Epithelial cell of proximal tubule (primary cell): ENCODE results near the gene INPP5D. TPM values are rescaled to one million over a fixed set of nuclear protein-coding genes. Genes with fewer than 3 reads are reported as not detected.

Experiments
- DNase-seq: peaks from one replicate; pipeline ENCODE4 v3.0.0-alpha.2; 2011; ENCODE audit warnings: low read depth
- H3K4me3 ChIP-seq: 2 replicates; pipeline ENCODE4 v1.5.1; 2011; ENCODE audit warnings: low read depth, mild to moderate bottlenecking, low read length
- total RNA-seq: library from RNA; depleted of rRNA; stranded (reverse); fragments of >200 nt; gene quantifications from 2 replicates; pipeline ENCODE4 v1.2.3, GENCODE V29; 2015
- TF ChIP-seq, protein P1 (sequence below): conservative IDR thresholded peaks from 2 replicates; pipeline ENCODE4 v1.5.1; 2012; ENCODE audit warnings: low read depth, mild to moderate bottlenecking, low read length

INPP5D gene
- total RNA-seq, 1 donor from 2014 or later, result 1.8 TPM

GRCh38 chr2:233131936-233132720 lies 72.0 kb downstream of the INPP5D start:
- TF ChIP-seq, protein P1, sequence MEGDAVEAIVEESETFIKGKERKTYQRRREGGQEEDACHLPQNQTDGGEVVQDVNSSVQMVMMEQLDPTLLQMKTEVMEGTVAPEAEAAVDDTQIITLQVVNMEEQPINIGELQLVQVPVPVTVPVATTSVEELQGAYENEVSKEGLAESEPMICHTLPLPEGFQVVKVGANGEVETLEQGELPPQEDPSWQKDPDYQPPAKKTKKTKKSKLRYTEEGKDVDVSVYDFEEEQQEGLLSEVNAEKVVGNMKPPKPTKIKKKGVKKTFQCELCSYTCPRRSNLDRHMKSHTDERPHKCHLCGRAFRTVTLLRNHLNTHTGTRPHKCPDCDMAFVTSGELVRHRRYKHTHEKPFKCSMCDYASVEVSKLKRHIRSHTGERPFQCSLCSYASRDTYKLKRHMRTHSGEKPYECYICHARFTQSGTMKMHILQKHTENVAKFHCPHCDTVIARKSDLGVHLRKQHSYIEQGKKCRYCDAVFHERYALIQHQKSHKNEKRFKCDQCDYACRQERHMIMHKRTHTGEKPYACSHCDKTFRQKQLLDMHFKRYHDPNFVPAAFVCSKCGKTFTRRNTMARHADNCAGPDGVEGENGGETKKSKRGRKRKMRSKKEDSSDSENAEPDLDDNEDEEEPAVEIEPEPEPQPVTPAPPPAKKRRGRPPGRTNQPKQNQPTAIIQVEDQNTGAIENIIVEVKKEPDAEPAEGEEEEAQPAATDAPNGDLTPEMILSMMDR, result no peak
- peak; percentile 2 for DNase-seq
- H3K4me3 ChIP-seq, result no peak overlapping the region

DNA sequence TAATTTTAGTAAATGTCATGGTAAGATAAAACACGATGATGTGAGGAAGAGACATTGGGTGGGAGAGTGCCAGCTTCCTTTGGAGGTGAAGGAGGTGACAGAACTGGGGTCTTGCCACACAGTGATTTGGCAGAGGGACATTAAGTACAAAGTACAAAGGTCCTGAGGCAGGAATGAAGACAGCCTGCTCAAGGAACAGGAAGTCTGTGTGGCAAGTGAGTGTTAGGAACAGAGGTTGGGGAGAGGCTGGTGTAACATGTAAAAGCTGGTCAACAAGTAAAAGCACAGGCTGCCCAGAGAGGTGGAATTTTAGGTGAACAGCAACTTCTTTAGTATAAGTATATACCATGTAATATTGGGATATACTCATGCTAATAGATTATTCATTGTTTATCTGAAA lies 73.1 kb downstream of the INPP5D start:
- no peak overlapping the region for H3K4me3 ChIP-seq
- TF ChIP-seq, protein P1, result no peak
- no peak for DNase-seq

- no peak for DNase-seq
- no peak overlapping the region for H3K4me3 ChIP-seq
- TF ChIP-seq, protein P1, result no peak
These were observed 75.3 kb downstream of the INPP5D start for GRCh38 chr2:233135421-233135820.

DNA sequence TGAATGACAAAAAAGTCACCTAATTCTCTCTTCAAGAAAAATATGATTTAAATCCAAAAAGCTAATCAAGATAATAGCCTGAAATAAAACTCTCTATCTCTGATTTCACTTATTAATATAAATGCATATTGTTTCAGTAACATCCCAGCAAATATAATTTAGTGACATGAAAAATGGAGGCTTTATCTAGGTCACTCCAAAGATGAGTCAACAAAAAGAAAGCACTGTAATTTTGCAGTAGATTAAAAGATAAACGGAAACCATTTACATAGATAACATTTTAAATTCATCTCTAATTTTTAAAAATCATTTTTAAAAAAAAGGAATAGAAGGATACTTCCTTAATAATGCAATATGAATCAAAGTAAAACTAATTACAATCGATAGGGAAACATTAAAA lies 76.9 kb downstream of the INPP5D start:
- no peak overlapping the region for H3K4me3 ChIP-seq
- no peak for DNase-seq
- TF ChIP-seq, protein P1, result no peak

GRCh38 chr2:233140077-233140585 lies 80.0 kb downstream of the INPP5D start:
- no peak overlapping the region for H3K4me3 ChIP-seq
- TF ChIP-seq, protein P1, result no peak
- no peak for DNase-seq

DNA sequence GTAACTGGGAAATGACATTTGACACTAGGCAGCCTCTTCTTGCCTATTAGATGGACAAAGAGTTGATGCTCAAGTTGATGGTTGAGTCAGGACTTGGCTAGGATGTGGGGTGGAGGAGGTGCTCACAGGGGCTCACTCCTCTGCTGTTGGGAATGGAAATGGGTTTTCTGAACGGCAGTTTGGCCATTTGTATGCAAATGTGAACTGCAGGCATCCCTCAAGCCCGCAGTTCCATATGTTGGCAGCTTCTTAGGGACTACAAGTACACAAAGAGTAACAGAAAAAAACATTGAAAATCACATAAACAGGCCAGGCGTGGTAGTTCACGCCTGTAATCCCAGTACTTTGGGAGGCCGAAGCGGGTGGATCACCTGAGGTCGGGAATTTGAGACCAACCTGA lies 80.8 kb downstream of the INPP5D start:
- TF ChIP-seq, protein P1, result no peak
- no peak overlapping the region for H3K4me3 ChIP-seq
- DNase-seq, result no peak

GRCh38 chr2:233141901-233142300 lies 81.8 kb downstream of the INPP5D start:
- TF ChIP-seq, protein P1, result no peak

More at GRCh38 chr2:233141901-233142300, 81.8 kb downstream of the INPP5D start:
- no peak overlapping the region for H3K4me3 ChIP-seq
- no peak for DNase-seq
